Tibial artery (tissue), 4 donors: ENCODE data around the gene TPD52L2.
A peak's percentile ranks its signal among the peaks of the same experiment; 100 is the strongest.

Experiments used
- DNase-seq, 2 donors: peaks; one replicate each; pipeline ENCODE4 v3.0.0-alpha.2; 2019
- H3K27ac ChIP-seq, 2 donors: fragments of 200-600 bp; sonication (generic) in 1 of 2; 1 replicate in 1 of 2; 2 replicates in 1 of 2; pipeline ENCODE4 v1.5.1; 2018 to 2019; ENCODE audit warnings: mild to moderate bottlenecking in 1 of 2
- H3K27me3 ChIP-seq, 2 donors: fragments of 200-600 bp; sonication (generic) in 1 of 2; one replicate each; pipeline versions ENCODE4 v1.5.1 to v1.6.0; 2016 to 2019
- H3K36me3 ChIP-seq, 3 donors: fragments of 200-600 bp; sonication (generic) in 2 of 3; one replicate each; pipeline ENCODE4 v1.5.1; 2016 to 2019; ENCODE audit warnings: mild to moderate bottlenecking in 2 of 3
- H3K4me1 ChIP-seq, 4 donors: fragments of 200-600 bp; sonication (generic) in 2 of 4; 1 replicate in 3 of 4; 2 replicates in 1 of 4; pipeline ENCODE4 v1.5.1; 2016 to 2019
- H3K4me3 ChIP-seq, 2 donors: fragments of 200-600 bp; sonication (generic) in 1 of 2; 1 replicate in 1 of 2; 2 replicates in 1 of 2; pipeline ENCODE4 v1.5.1; 2018 to 2019; ENCODE audit warnings: mild to moderate bottlenecking in 2 of 2
- H3K9me3 ChIP-seq, 3 donors: fragments of 200-600 bp; sonication (generic) in 1 of 3; one replicate each; pipeline ENCODE4 v1.5.1; 2016 to 2019
- intact Hi-C: fragments of 100-400 bp; cut with DNase I; formaldehyde crosslinking; loops from one replicate; pipeline ENCODE4 v1.15.0; 2023; ENCODE audit warnings: low total_unique reads
- TF ChIP-seq, protein P1 (sequence below), 2 experiments: fragments of 200-600 bp in 1 of 2; fragments of 450-650 bp in 1 of 2; IDR thresholded peaks; one replicate each; pipeline ENCODE4 v1.5.1; 2017 to 2019; ENCODE audit warnings: antibody characterized with exemption in 2 of 2, mild to moderate bottlenecking in 1 of 2, moderate library complexity in 1 of 2

The TPD52L2 gene

DNA sequence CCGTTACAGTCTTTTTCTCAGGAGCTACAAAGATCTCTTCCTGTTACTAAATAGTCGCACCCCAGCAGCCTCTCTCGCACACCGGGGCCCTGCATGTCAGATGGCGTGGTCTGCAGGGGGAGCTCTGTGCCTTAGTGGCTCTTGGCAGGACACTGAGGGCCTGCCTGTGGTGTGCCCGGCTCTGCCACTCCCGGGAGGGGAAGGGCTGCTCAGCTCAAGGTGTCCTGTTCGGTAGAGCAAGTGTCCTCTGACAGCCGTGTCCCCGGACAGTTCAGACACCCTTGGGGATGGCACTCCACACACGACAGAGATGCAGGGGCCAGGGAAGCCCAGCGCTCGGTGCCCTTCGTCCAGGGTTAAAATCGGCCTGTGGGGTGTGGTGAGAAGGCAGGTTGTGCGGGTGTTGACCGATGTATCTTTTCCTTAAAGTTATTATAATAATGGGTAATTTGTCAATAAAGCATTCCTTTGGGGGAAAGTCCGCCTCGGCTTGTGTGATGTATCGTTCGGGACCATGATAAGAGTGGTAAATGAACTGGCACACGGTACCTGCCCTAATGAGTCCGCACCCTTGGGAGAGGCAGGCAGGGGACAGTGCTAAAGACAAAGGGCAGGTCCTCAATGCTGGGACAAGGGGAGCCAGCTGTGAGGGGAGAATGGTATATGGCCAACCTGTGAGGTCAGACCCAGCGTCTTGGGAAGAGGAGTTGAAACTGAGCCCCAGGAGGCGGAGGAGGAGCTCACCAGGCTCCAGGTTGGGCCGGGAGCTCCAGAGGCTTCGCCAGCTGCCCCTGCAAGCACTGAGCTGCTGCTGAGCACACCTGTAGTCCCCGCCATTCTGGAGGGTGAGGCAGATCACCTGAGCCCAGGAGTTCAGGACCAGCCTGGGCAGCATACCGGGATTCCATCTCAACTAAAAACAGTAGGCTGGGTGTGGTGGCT is 26.3 kb downstream of the TPD52L2 start:
- H3K27me3 ChIP-seq, result no peaks in the 10 kb centered on the region
- peaks cover 0 to 17% (median 11%) of the 10 kb centered on the region in 4 donors for H3K4me1 ChIP-seq
- no peak overlapping the region for H3K27ac ChIP-seq
- intact Hi-C loops, result loop anchor here (5.0 kb wide), 1 partner anchor 86 kb away; the partner anchor contains the start of gene SAMD10
- H3K4me3 ChIP-seq, result no peak overlapping the region
- peaks cover 25 to 58% (median 39%) of the 10 kb centered on the region in 3 donors for H3K36me3 ChIP-seq
- TF ChIP-seq, protein P1, sequence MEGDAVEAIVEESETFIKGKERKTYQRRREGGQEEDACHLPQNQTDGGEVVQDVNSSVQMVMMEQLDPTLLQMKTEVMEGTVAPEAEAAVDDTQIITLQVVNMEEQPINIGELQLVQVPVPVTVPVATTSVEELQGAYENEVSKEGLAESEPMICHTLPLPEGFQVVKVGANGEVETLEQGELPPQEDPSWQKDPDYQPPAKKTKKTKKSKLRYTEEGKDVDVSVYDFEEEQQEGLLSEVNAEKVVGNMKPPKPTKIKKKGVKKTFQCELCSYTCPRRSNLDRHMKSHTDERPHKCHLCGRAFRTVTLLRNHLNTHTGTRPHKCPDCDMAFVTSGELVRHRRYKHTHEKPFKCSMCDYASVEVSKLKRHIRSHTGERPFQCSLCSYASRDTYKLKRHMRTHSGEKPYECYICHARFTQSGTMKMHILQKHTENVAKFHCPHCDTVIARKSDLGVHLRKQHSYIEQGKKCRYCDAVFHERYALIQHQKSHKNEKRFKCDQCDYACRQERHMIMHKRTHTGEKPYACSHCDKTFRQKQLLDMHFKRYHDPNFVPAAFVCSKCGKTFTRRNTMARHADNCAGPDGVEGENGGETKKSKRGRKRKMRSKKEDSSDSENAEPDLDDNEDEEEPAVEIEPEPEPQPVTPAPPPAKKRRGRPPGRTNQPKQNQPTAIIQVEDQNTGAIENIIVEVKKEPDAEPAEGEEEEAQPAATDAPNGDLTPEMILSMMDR (IDR thresholded peaks at IDR 0.05), result no peak
- no peaks in the 10 kb centered on the region for H3K9me3 ChIP-seq
- DNase-seq, result no peak

DNA sequence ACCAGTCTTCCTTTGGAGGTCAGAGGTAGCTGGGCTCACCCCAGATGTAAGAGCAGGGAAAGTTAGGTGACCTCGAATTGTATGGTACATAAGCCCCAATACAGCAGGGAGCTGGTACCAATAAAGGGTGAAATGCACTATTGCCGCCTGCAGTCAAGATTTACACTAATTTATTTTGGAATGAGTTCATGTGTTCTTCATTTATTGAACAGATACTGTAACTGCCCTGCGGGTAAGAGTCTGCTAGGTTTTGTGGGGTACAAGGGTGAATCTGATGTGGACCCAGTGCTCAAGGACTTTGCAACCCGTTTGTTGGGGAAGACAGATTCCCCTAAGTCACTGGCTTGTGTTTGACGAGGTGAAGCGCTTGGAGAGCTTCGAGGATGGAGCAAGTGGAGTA is 27.3 kb downstream of the TPD52L2 start:
- DNase-seq, result no peak
- Histone ChIP-seq H3K4me1 (peaks cover 0 to 28% (median 20%) of the 10 kb centered on the region in 4 donors), H3K36me3 (peaks cover 25 to 47% (median 32%) of the 10 kb centered on the region in 3 donors), H3K27ac (no peak overlapping the region), H3K4me3 (no peak overlapping the region), H3K9me3 (no peaks in the 10 kb centered on the region), H3K27me3 (no peaks in the 10 kb centered on the region)
- intact Hi-C loops, result loop anchor here (5.0 kb wide), 1 partner anchor 85 kb away; the partner anchor contains the start of gene SAMD10
- TF ChIP-seq, protein P1 (IDR thresholded peaks at IDR 0.05), result no peak

DNA sequence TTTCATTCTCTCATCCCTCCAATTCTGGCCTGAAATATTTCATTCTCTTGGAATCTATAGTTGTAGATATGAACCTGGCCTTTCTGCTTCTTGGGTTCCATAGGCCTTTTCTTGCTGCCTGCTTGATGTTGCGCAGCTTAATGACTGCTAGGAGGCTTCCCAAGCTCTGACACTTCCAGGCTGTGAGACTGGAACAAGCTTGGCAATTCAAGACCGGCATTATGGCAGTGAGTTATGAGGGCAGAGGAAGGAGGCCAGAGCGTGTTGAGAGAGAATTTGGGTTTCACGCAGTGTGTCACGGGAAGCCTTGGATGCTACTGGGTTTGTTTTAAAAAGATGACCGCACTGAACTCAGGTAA is 28.9 kb downstream of the TPD52L2 start:
- H3K4me1 ChIP-seq, result peaks cover 0 to 34% (median 22%) of the 10 kb centered on the region in 4 donors
- TF ChIP-seq, protein P1 (IDR thresholded peaks at IDR 0.05), result no peak
- H3K27me3 ChIP-seq, result no peaks in the 10 kb centered on the region
- peaks cover 21 to 31% (median 24%) of the 10 kb centered on the region in 3 donors for H3K36me3 ChIP-seq
- intact Hi-C loops, result loop anchor here (5.0 kb wide), 1 partner anchor 83 kb away; the partner anchor contains the start of gene SAMD10
- peak overlapping the region; percentile 55 to 65 for H3K27ac ChIP-seq
- no peaks in the 10 kb centered on the region for H3K9me3 ChIP-seq
- no peak for DNase-seq
- H3K4me3 ChIP-seq, result peak overlapping the region; percentile 62 to 81

DNA sequence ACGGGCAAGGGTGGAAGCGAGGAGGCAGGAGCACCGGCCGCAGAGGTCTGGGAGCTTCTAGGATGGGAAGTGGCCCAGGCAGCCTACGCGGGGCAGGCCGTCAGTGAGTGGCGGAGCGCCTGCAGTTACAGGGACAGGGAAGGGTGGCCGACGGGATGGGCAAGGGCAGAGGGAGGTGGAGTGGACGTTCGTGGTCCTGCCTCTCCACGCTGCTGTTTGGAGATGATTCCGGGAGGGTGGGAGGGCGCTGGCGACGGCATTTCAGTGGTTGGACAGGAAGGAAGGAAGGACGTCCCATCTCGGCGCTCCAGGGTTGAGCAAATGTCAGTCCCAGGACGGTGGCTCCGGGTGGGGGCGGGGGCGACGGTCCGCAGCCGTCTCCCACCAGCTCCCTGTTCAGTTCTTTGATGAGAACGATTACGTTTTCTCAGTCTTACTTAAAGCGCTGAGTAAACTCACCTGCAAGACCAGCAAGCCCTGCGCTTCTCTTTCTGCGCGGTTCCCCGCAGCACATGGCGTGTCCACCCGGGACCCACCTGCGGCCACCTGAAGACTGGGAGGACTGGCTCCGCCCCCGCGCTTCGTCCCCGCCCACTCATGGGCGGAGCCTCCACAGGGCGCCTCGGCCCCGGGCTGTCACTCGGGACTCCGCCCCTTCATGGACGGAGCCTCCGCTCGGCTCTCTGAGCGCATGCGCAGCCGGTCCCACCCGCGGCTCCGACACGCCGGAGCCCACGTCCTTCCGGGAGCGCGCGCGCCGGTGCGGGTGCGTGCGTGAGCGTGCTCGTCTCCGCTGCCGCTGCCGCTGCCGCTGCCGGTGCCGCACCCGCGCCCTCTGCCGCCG is 29.5 kb downstream of the TPD52L2 start, which contains the start of gene DNAJC5:
DNAJC5 (plus strand) TSS at position 769 of the 844 bp plus-strand sequence. CDS start 33,220 bp downstream, outside the sequence.
- Histone ChIP-seq H3K36me3 (peaks cover 20 to 25% (median 22%) of the 10 kb centered on the region in 3 donors), H3K27me3 (no peaks in the 10 kb centered on the region), H3K9me3 (no peaks in the 10 kb centered on the region), H3K4me1 (peaks cover 0 to 34% (median 23%) of the 10 kb centered on the region in 4 donors), H3K4me3 (peak within 1 kb of the TSS; percentile 62 to 81), H3K27ac (peak within 1 kb of the TSS; percentile 70 to 72)
- TF ChIP-seq, protein P1 (IDR thresholded peaks at IDR 0.05), result no peak
- peak; percentile 89 to 97 for DNase-seq
- intact Hi-C loops, result loop anchor here (5.0 kb wide), 1 partner anchor 83 kb away; the partner anchor contains the start of gene SAMD10
